IMR-90 (cell line): ENCODE results near the gene AOX1.
A peak's percentile ranks its signal among the peaks of the same experiment; 100 is the strongest.

Experiments
- BHLHE40 ChIP-seq: fragments of 150-350 bp; IDR thresholded peaks from 2 replicates; pipeline ENCODE4 v1.6.1; 2016; ENCODE audit warnings: mild to moderate bottlenecking, low read depth, low read length
- CEBPB ChIP-seq: IDR thresholded peaks from 2 replicates; pipeline ENCODE4 v1.6.1; 2012; ENCODE audit warnings: low read depth, low read length, improper control_type of control experiment
- CHD1 ChIP-seq: IDR thresholded peaks from 2 replicates; pipeline ENCODE4 v1.6.1; 2012; ENCODE audit warnings: low read depth, low read length, improper control_type of control experiment
- CTCF ChIP-seq: conservative IDR thresholded peaks from 2 replicates; pipeline ENCODE4 v1.5.1; 2012; ENCODE audit warnings: mild to moderate bottlenecking, low read depth, low read length, improper control_type of control experiment
- MAFK ChIP-seq: IDR thresholded peaks from 2 replicates; pipeline ENCODE4 v1.6.1; 2012; ENCODE audit warnings: low read depth, low read length, improper control_type of control experiment
- MAZ ChIP-seq: IDR thresholded peaks from 2 replicates; pipeline ENCODE4 v1.6.1; 2012; ENCODE audit warnings: low read depth, mild to moderate bottlenecking, low read length, improper control_type of control experiment, moderate library complexity, borderline replicate concordance
- MXI1 ChIP-seq: IDR thresholded peaks from 2 replicates; pipeline ENCODE4 v1.6.1; 2012; ENCODE audit warnings: low read depth, mild to moderate bottlenecking, low read length, moderate library complexity, borderline replicate concordance
- NFE2L2 ChIP-seq: fragments of 150-350 bp; IDR thresholded peaks from 2 replicates; pipeline ENCODE4 v1.6.1; 2016; ENCODE audit warnings: low read depth, mild to moderate bottlenecking, low read length
- POLR2A ChIP-seq: IDR thresholded peaks from 2 replicates; pipeline ENCODE4 v1.6.1; 2012; ENCODE audit warnings: mild to moderate bottlenecking, low read depth, low read length
- RAD21 ChIP-seq: IDR thresholded peaks from 2 replicates; pipeline ENCODE4 v1.6.1; 2012; ENCODE audit warnings: low read length, improper control_type of control experiment
- RCOR1 ChIP-seq: IDR thresholded peaks from 2 replicates; pipeline ENCODE4 v1.6.1; 2012; ENCODE audit warnings: mild to moderate bottlenecking, low read length, improper control_type of control experiment; ENCODE audit not compliant: insufficient replicate concordance
- USF2 ChIP-seq: fragments of 150-350 bp; IDR thresholded peaks from 2 replicates; pipeline ENCODE4 v1.6.1; 2017; ENCODE audit warnings: mild to moderate bottlenecking, antibody characterized with exemption, low read length, low read depth

GRCh38 chr2:200567932-200568331 lies 17.9 kb upstream of the AOX1 start:
- TF ChIP-seq CTCF, result no peak
- TF ChIP-seq POLR2A, result no peak
- TF ChIP-seq MAFK, result no peak
- TF ChIP-seq MAZ, result no peak
- TF ChIP-seq CHD1, result no peak
- no peak for TF ChIP-seq NFE2L2
- TF ChIP-seq RAD21, result no peak
- no peak for TF ChIP-seq MXI1
- TF ChIP-seq CEBPB, result 0 out of 2 replicates have a peak, but pooled peaks have one; percentile 30
- TF ChIP-seq BHLHE40, result no peak
- TF ChIP-seq USF2, result no peak
- no peak for TF ChIP-seq RCOR1
